ENCODE data around the gene COTL1.

The COTL1 gene

DNA sequence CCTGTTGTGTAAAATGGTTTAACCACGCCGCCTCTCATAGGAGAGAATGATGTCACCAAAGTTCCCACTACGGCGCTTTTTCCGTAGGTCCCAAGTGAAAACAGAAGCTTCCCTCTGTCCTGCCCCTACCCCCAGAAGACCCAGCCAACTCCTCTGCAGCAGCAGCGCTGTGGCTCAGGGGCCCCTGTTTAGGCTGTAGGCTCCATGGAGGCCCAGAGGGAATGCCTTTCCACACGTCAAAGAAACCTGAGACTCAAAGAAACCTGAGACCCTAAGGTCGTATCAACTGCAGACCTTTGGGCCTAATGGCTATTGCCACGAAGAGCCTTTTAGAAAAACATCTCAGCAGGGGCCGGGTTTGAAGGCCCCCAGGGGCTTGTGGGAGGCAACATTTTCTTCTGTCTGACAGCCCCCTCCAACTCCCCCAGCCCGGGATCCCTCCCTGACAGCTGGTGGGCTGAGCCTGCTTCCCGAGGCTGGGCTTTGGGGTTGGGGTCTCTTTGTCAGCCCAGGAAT, 70.3 kb downstream of the COTL1 start:
- no peak for DNase-seq

DNA sequence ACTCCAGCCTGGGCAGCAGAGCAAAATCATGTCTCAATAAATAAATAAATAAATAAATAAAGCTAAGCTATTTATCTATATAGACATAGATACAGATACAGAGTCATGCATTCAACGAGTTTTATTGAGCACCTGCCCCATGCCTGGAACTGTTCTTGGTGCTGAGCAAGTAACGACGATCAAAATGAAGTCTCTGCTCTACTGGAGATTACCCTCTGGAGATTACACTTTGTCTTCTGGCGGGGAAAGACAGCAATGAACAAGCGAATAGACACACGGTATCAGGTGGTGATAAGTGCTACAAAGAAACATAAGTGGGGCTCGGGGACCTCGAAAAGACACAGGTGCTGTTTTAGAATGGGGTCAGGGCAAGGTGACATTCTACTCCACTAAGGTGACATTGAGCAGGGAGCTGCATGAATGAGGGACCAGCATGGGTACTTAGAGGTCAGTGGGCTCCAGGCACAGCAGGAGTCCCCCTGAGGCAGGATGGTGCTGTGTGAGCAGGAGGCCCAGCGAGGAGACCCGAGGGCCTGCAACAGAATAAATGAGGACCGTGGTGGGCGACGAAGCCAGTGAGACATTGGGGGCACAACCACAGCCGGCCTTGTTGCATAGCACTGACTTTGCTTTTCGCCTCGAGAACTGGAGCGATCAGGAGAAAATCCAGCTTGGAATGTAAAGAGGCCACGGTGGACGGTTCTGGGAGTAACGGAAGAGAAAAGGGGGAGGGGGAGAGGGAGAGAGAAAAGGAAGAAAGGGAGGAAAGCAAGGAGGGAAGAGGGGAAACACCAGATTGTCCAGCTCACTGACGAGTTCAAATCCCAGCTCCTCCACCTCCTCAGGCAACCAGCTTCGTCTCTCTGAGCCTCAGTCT, 71.0 kb downstream of the COTL1 start:
- DNase-seq, result no peak

DNA sequence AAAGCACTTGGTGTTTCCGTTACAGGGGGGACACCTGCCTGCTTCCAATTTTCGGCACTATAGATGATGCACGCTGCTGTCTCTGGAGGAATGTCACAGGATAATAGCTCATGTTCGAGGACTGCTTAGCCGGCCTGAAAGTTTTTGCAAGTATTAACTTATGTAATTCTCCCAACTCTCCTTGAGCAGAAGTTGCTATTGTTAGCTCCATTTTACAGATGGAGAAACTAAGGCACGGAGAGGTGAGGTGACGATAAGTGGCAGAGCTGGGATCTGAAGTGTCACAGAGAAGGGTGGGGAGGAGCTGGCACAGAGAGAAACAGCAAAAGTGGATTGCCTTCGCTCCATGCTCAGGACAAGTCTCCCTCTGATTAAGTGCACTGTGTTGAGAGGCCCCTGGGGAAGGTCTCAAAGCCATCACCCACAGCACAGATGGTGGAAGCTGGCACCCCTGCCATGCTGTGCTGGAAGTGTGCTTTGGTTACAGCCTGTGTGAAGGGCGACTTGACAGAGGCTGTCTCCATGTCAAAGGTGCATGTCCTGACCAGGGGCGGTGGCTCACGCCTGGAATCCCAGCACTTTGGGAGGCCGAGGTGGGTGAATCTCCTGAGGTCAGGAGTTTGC, 72.7 kb downstream of the COTL1 start:
- DNase-seq, result no peak

DNA sequence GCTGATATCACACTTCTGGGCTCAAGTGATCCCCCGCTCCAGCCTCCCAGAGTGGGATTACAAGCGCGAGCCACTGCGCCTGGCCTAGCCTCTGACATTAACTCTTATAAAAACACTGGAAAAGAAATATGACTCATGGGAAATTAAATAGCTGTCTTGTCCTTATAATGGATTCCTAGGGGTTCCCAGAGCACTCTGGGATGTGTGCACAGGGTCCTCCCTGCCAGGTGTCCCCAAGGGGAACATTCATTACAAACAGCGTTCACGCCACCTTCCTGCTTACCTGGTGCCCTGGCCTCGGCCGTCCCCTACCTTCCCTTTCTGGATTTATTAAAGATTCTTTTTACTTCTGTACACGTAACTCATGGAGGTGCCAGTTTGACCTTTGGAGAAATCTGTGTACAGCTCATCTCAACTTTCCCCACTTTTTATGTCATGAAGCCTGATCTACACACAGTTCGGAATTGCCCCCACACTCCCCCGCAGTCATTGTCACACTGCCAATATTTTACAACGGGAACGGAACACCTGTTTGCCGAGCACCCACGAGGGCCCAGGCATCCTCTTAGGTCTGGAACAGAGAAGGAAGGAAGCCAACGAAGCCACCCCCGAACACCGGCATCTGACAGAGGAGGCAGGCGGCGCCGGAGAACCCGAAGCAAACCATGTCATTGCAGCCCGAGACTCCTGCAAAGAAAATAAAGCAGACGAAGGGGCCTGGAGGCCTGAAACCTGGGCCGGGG, 73.7 kb downstream of the COTL1 start:
- DNase-seq, result no peak

DNA sequence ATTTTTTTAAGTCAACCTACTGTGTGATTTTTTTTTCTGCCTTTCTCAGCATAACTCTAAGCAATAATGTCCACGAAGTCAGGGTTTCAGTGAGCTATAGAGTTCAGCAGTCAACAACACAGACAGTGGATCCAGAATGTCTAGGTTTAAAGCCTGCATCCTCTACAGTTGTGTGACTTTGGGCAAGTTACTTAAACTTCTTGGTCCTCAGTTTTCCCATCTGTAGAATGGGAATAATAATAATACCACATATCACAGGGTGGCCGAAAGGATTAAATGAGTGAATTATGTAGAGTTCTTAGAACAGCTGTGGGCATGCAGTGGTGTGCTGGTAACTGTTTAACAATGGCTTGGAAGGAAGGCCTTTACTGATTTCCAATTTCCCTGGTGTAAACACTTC, 74.6 kb downstream of the COTL1 start:
- no peak for DNase-seq

DNA sequence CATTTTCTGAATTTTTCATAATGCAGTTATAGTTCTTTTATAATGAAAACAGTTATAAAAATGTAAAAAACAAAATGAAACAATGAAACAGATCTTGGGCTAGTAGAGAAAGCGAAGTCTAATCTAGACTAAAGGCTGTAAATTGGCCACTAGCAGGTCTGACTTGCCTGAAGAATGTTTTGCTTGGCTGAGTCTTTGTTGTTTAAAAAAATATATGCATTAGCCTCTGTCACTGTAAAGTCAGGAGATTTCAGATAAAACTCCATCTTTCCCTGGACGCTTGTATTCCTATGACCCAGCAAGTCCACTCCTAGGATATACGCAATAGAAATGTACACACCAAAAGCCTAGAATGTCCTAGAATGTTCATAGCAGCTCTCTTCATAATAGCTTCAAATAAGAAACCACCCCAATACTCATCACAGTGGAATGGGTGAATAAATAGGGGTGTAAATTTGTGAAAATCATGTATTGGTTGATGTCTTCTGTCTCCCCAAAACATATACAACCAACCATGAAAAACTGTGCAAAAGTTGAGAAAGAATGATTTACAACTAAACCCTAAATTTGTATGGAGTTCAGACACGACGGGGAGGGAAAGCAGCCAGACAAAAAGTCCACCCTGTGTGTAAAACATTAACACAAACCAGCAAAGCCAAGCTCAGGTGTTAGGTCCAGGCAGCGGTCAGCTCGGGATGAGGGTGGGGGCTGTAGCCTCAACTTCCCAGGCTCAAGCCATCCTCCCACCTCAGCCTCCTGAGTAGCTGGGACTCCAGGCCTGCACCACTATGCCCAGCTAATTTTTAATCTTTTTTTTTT, 75.7 kb downstream of the COTL1 start:
- DNase-seq, result no peak

DNA sequence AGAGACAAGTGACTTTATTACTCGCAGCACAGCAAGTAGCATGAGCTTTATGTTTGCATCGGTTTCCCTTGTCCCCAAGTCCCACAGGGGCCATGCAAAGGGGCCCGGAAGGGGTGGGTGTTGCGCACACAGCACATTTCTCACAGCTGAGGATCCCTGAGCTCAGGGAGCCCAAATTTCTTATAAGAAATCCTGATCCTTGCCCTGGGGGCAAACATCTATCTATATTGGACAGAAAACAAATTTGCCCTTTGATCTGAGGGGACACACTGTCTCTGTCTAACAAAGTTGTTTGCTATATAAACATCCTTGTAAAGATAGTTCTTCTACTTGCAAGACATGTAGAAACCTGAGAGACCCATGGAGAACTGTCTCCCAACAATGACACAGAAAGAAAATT, 77.7 kb downstream of the COTL1 start:
- DNase-seq, result no peak

DNA sequence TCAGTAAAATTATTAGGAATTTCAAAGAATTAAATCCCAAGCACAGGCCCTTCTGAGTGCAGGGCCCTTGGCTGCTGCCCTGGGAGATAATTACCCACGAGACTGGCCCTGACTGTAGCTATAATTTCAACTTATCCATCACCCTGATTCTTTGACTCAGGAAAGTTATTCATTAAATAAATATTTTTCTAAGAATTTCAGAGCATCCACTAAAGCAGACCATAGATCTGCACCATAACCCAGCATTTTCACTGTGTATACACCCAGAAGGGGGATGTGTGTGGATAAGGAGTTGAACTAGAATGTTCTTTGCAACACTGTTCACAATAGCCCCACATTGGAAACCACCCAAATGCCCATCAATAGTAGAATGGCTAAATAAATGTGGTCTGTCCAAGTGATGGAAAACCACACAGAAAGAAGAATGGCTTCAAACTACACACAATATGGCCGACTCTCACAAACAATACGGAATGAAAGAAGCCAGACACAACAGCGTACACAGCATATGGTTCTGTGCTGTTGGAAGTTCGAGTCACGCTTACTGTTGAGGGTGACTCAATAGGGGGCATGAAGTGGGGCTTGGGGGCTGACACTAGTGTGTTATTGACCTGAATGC, 79.5 kb downstream of the COTL1 start:
- no peak for DNase-seq

DNA sequence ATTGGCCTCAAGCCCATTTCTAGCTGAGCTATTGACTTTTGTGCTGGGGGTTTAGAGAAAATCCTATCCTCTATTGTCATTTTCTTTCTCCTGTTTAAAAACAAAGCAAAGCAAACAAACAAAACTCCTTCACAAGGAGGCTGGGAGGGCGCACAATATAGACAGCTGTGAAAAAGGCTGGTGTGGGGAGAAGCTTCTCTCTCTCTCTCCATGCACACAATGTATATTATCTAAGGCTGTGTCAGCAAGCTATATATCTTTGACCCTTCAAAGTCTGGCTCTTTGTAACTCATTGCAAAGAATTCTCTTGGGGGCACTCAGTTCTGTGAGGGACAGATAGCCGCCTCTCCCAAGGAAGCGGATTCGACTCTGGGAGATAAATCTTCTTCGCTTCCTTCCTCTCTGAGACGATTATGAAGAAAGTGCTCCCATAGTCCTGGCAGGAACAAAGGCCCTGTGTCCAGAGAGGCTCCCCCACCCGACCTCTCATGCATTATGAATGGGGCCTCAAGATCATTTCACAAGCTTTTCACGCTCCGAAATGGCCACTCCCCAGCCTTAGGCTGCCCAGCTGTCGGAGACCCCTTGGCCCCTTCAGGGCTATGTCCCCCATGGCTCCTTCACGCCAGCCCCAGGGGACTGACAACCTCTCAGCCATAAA, 80.3 kb downstream of the COTL1 start:
- peak; percentile 8 for DNase-seq

DNA sequence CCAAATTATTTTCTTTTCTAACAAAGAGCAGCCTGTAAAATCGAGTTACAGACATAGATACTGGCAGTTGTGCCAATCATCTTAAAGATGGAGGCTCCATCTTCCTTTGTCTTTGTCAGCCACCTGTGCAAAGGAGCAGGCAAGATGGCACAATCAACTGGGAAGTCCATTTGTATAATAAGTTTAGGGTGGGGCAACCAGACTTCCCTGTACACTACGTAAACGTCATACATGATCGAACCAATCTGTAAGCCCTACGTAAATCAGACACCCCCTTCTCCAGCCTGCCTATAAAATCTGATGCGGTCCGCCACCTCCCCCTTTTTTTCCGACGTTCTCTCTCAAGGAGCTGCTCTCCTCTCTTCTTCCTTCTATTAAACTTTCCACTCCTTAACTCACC, 82.0 kb downstream of the COTL1 start:
- no peak for DNase-seq

DNA sequence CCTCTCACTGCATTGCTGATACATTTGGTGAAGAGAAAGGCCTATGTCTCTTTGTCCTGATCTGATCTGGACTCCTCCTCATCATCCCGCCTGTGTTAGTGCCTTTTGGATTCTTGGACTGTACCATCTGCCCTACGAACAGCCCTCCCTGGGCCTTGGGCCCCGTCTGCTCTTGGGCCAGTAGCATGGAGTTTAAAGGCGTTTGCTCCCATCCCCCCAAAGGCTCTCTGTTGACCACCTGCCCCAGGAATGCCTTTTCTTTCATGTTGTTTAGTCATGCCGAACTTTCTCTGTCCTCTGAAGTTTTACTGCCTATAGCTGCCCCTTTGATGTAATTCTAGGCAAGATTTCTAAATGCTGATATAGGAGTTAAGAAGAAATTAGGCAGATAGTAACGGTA, 82.5 kb downstream of the COTL1 start:
- no peak for DNase-seq

DNA sequence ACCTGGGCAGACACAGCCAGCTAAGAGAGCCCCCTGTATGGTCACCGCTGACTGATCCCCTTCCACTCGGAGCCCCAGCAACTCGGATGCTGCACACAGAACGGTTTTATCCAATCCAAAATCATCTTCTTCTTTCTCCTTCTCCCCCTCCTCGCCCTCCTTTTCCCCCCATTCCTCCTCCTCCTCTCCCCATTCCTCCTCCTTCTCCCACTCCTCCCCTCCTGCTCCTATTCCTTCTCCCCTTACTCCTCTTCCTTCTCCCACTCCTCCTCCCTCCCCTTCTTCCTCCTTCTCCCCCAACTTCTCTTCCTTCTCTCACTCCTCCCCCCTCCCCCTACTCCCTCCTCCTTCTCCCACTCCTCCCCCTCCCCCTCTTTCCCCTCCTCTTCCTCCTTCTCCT, 83.1 kb downstream of the COTL1 start:
- DNase-seq, result no peak

DNA sequence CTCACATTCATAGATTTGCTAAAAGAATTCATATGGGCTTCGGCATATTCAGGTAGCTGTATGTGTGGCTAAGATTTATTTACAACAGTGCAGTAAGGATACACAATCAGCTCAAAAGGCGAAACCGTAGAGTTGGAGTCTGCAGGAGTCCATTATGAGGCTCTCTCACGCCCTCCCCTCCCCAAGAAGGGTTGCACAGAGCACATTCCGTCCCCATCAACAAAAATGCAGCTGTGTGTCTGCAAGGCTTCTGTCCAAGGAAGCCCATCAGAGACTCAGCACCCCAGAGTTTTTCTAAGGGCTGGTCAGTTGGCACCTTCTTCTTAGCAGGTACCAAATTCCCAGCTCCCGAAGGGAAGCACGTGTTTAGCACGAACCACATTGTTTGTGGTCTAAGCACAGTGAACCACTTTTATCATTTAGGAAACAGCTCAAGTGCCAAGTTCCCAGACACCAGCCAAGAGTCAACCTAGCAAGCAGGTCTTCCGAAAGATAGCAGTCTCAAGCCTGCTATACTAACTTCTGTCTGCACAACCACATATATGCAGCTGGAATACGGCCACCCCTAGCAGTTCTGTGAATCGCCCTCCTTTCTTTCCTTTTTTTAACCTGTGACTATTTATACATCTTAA, 84.9 kb downstream of the COTL1 start:
- no peak for DNase-seq

DNA sequence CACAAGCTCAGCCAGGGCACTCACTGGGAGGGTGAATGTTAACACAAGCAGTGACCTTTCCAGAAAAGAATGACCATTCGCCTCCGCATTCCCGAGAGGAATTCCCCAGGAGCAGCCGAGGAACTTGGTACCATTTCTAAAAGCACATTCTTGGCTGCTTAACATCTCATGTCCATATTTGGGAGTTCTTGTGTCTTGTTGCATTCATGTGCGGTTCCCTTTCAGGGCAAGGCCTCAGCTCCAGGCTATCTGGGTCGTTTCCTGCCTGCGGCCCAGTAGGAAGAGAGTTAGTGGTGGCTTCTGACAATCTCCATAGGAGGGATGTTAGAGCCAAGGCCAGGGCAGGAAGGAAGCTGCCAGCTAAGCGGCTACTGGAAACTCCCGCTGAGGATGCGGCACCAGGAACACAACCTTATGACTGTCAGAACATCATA, 85.6 kb downstream of the COTL1 start:
- no peak for DNase-seq

DNA sequence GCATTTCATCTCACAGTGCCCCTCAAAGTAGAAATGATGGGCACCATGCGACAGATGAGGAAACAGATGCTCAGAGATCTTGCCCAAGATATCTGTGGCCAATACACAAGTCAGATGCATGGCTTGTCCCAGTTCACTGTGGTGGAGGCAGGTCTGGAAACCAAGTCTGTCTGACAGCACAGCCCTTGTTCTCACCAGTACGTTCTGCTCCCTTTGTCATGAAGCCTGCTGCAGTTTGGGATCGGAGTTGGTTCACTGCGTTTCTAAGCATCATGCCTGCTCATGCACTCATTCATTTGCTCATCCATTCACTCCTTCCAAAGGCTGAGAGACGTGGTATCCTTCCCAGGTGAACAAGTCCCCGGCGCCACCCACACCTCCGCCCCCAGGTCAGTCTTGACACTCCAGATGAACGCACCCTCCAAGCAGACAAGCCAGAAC, 86.2 kb downstream of the COTL1 start:
- no peak for DNase-seq

DNA sequence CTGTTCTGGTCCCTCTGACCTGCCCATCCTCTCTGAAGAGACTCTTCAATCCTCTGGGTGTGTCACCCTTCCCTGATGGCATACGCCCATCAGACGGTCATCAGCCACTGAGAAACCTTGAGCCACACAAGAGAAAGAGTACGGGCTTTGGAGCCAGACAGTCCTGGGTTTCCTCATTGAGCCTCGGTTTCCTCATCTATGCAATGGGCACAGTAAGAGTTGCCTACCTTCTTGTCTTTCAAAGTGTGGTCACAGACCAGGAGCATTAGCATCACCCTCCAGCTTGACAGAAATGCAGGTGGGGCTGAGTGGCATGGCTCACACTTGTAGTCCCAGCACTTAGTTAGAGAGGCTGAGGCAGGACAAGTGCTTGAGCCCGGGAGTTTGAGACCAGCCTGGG, 87.3 kb downstream of the COTL1 start:
- no peak for DNase-seq

DNA sequence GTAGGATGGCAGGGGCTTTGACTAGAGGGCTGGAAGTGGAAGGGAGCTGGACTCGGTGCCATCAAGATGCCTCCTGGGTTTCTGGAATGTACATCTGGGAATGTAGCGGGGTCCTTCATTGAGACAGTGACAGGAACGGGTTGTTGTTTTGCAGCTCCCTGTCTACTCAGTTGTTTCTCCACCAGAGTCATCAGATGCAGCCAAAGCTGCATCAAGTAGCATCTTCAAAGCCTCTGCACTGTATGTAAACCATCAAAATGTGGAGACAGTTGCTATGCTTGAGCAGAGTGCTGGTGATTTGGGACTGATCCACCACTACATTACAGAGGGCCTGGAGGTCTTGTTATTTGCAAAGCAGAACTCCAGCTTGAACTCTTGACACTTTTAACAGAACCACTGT, 88.3 kb downstream of the COTL1 start:
- no peak for DNase-seq

DNA sequence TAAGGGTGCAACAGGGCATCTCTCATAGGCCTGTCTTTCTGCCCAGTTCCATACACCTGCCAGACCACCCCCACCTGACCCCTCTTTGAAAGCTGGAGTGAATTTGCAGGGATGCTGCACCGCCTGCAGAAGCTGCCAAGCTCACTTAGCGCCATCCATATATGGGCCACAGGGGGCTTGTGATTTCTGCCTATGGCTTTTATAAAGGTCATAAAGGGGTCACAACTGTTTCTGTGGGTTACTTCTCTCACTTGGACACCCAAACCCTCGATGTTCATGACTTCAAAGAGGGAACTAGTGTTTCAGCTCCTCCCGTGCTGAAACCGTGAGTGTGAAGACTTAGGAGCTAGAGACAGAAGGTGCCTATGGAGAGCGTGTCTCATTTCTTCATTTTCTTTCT, 89.6 kb downstream of the COTL1 start:
- no peak for DNase-seq

DNA sequence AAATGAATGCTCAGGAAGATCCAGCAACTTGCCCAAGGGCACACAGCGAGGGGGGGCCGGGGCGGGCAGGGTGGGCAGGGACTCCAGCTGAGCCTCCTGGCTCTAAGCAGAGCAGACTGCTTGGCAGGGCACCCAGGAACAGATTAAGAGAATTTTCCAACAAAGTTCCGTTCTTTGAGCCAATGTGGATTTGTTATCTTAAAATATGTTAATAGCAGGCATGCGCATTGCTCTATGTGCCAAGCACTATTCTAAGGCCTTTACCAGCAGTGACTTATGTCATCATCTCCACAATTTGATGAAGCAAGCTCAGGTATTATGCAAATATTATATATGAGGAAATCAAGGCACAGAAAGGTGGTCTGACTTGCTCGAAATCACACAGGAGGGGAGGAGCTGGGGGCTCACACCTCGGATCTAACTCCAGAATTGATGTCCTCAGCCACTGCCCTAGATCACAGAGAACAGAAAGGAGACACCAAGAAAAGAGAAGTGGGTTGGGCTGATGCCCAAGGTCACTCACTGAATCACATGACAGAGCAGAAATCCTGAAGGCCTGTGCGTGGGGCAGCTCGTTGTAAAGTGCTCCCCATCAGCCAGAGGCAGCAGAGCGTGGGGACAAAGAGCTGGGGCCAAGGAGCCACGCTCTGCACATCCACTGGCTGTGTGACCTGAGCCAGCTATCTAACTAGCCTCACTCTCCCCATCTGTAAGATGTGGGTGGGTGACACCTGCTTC, 90.2 kb downstream of the COTL1 start:
- no peak for DNase-seq

DNA sequence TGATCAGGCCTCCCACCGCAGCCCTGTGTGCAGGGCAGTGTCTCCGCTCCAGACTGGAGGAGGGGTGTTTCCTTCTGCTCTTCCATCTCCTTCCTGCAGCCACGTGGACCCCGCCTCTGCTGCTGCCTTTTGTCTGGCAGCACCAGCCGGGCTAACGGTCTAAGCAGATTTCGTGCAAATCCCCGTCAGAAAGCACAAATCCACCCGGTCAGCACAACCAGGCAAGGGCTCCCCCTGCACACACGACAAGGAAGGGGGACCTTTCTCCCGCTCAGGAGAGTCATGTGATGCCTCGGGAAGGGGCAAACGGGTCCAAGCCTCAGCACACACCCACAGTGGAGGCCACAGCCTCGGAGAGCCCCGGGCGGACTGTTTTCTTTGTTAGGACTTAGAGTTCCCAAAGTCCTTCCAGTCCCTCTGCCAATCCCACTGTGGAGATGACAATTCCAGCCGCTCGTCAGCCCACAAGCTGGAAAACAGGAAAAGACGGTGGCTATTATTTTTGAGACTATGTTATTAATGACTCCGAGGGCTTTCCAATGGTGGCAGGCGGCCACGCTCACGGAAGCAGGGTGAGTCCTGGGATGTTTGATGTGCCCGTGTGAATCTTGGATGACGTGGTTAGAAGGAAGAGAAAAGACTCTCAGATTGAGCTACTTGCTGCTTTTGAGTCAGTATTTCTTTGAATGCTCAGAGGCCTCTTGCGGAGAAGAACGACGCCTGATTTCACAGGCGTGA, 90.9 kb downstream of the COTL1 start:
- no peak for DNase-seq

All from hematopoietic multipotent progenitor cell treated with erythropoietin and hydrocortisone succinate and interleukin-3 and kit ligand, for 8 days (in vitro differentiated cells).